Neural crest cell (in vitro differentiated cells): Measurements from ENCODE around the gene FLRT1. TPM values are rescaled to one million over a fixed set of nuclear protein-coding genes. Genes with fewer than 3 reads are reported as not detected.

Experiments used
- DNase-seq: peaks from one replicate; pipeline ENCODE4 v3.0.0; 2021; ENCODE audit warnings: low read depth, mixed read lengths, low spot score
- H3K27ac Mint-ChIP-seq: one replicate; pipeline ENCODE4 v1.8.0; 2021; ENCODE audit warnings: mild to moderate bottlenecking, mixed read lengths; ENCODE audit not compliant: unreplicated experiment
- H3K27me3 Mint-ChIP-seq: 2 replicates; pipeline ENCODE4 v1.8.0; 2021; ENCODE audit warnings: low read depth, mild to moderate bottlenecking, mixed read lengths
- H3K36me3 Mint-ChIP-seq: 2 replicates; pipeline ENCODE4 v1.8.0; 2021; ENCODE audit warnings: low read depth, mild to moderate bottlenecking, mixed read lengths
- H3K4me1 Mint-ChIP-seq: 2 replicates; pipeline ENCODE4 v1.8.0; 2021; ENCODE audit warnings: mixed read lengths
- H3K4me3 Mint-ChIP-seq: one replicate; pipeline ENCODE4 v1.8.0; 2021; ENCODE audit warnings: mild to moderate bottlenecking, mixed read lengths
- H3K9me3 Mint-ChIP-seq: 2 replicates; pipeline ENCODE4 v1.8.0; 2021; ENCODE audit warnings: mixed read lengths
- total RNA-seq: library from RNA; stranded (reverse); gene quantifications from 2 replicates; pipeline ENCODE4 v1.2.1, GENCODE V29; 2021
- TF ChIP-seq, protein P1 (sequence below): fragments of 200-600 bp; sonication (generic); conservative IDR thresholded peaks from 2 replicates; pipeline ENCODE4 v1.5.0; 2021; ENCODE audit warnings: antibody characterized with exemption, mild to moderate bottlenecking

The FLRT1 gene
- total RNA-seq, 1 donor from 2014 or later: 3.0 TPM

- peaks cover 32% of the 10 kb centered on the region for H3K4me1 Mint-ChIP-seq
- no peaks in the 10 kb centered on the region for H3K9me3 Mint-ChIP-seq
- DNase-seq: no peak
- H3K4me3 Mint-ChIP-seq: no peak overlapping the region
- peaks cover 5% of the 10 kb centered on the region for H3K27me3 Mint-ChIP-seq
- no peak overlapping the region for H3K27ac Mint-ChIP-seq
- TF ChIP-seq, protein P1, sequence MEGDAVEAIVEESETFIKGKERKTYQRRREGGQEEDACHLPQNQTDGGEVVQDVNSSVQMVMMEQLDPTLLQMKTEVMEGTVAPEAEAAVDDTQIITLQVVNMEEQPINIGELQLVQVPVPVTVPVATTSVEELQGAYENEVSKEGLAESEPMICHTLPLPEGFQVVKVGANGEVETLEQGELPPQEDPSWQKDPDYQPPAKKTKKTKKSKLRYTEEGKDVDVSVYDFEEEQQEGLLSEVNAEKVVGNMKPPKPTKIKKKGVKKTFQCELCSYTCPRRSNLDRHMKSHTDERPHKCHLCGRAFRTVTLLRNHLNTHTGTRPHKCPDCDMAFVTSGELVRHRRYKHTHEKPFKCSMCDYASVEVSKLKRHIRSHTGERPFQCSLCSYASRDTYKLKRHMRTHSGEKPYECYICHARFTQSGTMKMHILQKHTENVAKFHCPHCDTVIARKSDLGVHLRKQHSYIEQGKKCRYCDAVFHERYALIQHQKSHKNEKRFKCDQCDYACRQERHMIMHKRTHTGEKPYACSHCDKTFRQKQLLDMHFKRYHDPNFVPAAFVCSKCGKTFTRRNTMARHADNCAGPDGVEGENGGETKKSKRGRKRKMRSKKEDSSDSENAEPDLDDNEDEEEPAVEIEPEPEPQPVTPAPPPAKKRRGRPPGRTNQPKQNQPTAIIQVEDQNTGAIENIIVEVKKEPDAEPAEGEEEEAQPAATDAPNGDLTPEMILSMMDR: no peak
- no peaks in the 10 kb centered on the region for H3K36me3 Mint-ChIP-seq
These were observed 16.7 kb downstream of the FLRT1 start for GRCh38 chr11:64052436-64052835.

- TF ChIP-seq, protein P1: no peak
- DNase-seq: no peak
- Mint-ChIP-seq H3K36me3 (no peaks in the 10 kb centered on the region), H3K9me3 (no peaks in the 10 kb centered on the region), H3K4me1 (peaks cover 30% of the 10 kb centered on the region), H3K27me3 (peaks cover 5% of the 10 kb centered on the region), H3K27ac (no peak overlapping the region), H3K4me3 (no peak overlapping the region)
These were observed 17.3 kb downstream of the FLRT1 start for GRCh38 chr11:64052938-64053622.

DNA sequence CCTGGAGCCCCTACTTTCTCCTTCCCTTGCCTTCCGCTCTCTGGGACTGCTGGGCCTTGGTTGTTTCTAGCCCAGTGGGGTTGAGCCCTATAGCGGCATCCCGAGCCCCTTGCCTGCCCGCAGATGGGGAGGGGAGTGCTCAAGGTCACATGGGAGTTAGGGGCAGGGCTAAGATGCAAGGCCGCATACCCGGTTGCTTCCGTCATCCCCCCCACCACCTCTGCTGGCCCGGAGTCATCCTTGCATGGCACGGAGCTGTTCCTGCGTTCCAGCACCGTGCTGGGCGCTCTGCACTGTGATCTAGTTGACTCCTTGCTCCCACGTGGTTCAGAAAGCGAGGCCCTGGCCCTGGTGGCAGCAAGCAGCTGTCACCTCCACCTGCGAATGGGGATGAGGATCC, 18.0 kb downstream of the FLRT1 start:
- Mint-ChIP-seq H3K27ac (no peak overlapping the region), H3K4me3 (no peak overlapping the region), H3K4me1 (peaks cover 26% of the 10 kb centered on the region), H3K9me3 (no peaks in the 10 kb centered on the region), H3K36me3 (no peaks in the 10 kb centered on the region), H3K27me3 (peaks cover 5% of the 10 kb centered on the region)
- no peak for DNase-seq
- TF ChIP-seq, protein P1: no peak

DNA sequence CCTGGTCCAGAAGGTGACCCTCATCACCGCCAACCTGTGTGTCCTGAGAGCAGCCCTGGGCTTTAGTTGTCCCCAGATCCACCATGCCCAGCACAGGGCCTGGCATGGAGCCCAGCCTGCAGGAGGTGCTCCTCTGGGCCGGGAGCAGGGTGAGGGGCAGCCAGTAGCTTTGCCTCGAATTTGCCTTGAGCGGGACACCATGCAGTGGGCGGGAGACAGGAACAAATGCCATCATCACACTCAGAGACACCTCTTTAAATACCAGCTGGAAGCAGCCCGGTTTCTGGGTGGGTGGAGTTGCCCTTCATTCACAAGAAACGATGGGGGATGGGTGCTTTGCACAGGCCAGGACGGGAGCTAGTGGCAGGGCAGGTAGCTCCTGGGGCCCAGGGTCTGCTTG, 19.3 kb downstream of the FLRT1 start:
- H3K9me3 Mint-ChIP-seq: no peaks in the 10 kb centered on the region
- peaks cover 5% of the 10 kb centered on the region for H3K27me3 Mint-ChIP-seq
- no peak overlapping the region for H3K27ac Mint-ChIP-seq
- no peaks in the 10 kb centered on the region for H3K36me3 Mint-ChIP-seq
- no peak for DNase-seq
- peaks cover 22% of the 10 kb centered on the region for H3K4me1 Mint-ChIP-seq
- no peak overlapping the region for H3K4me3 Mint-ChIP-seq
- TF ChIP-seq, protein P1: no peak

GRCh38 chr11:64056213-64056785, 20.6 kb downstream of the FLRT1 start:
- Mint-ChIP-seq H3K27me3 (peaks cover 5% of the 10 kb centered on the region), H3K9me3 (no peaks in the 10 kb centered on the region), H3K4me3 (no peak overlapping the region), H3K4me1 (peaks cover 31% of the 10 kb centered on the region), H3K36me3 (no peaks in the 10 kb centered on the region), H3K27ac (no peak overlapping the region)
- TF ChIP-seq, protein P1: no peak
- DNase-seq: no peak
